GM19468 (cell line): ENCODE measurements around the gene OCLN.
"Not testable (repeated sequence)": the region's sequence is repeated elsewhere in the genome, so short reads cannot be mapped to it uniquely, and the experiment has no call there.

Source experiments
- ATAC-seq: cut with Tn5 transposase; IDR thresholded peaks from one replicate; pipeline ENCODE4 v1.9.1; 2021; ENCODE audit warnings: mild to moderate bottlenecking, moderate library complexity, moderate number of reproducible peaks; ENCODE audit not compliant: unreplicated experiment; ENCODE audit errors: extremely low read depth

Gene OCLN

GRCh38 chr5:69492391-69492922, at the start of gene OCLN:
Gene OCLN, plus strand, starts transcription at chr5:69492790. Its CDS starts 11,455 bp downstream, at chr5:69504245.
- no peak for ATAC-seq

- no peak for ATAC-seq
Observed at GRCh38 chr5:69444127-69444754, 48.3 kb upstream of the OCLN start.

GRCh38 chr5:69449511-69449910, 43.1 kb upstream of the OCLN start:
- ATAC-seq, result no peak

- ATAC-seq, result no peak
Observed at GRCh38 chr5:69450116-69450515, 42.5 kb upstream of the OCLN start.

- not testable (repeated sequence) for ATAC-seq
Observed at GRCh38 chr5:69450527-69450926, 42.1 kb upstream of the OCLN start.

GRCh38 chr5:69451941-69452647, 40.5 kb upstream of the OCLN start:
- no peak for ATAC-seq

- ATAC-seq, result not testable (repeated sequence)
Observed at GRCh38 chr5:69453487-69453886, 39.1 kb upstream of the OCLN start.

GRCh38 chr5:69454460-69455249, 37.9 kb upstream of the OCLN start:
- ATAC-seq, result no peak

GRCh38 chr5:69455428-69455988, 37.1 kb upstream of the OCLN start:
- not testable (repeated sequence) for ATAC-seq

- no peak for ATAC-seq
Observed at GRCh38 chr5:69462170-69462569, 30.4 kb upstream of the OCLN start.

- not testable (repeated sequence) for ATAC-seq
Observed at GRCh38 chr5:69466375-69466774, 26.2 kb upstream of the OCLN start.

- peak; percentile 73 for ATAC-seq
Observed at GRCh38 chr5:69467442-69468225, 25.0 kb upstream of the OCLN start.

- no peak for ATAC-seq
Observed at GRCh38 chr5:69468631-69469030, 24.0 kb upstream of the OCLN start.

GRCh38 chr5:69471516-69471915, 21.1 kb upstream of the OCLN start:
- ATAC-seq, result not testable (repeated sequence)

- ATAC-seq, result not testable (repeated sequence)
Observed at GRCh38 chr5:69472535-69473143, 20.0 kb upstream of the OCLN start.

- no peak for ATAC-seq
Observed at GRCh38 chr5:69477170-69477569, 15.4 kb upstream of the OCLN start.

GRCh38 chr5:69478296-69478695, 14.3 kb upstream of the OCLN start:
- not testable (repeated sequence) for ATAC-seq

GRCh38 chr5:69484891-69485290, 7.7 kb upstream of the OCLN start:
- no peak for ATAC-seq

GRCh38 chr5:69485471-69485870, 7.1 kb upstream of the OCLN start:
- no peak for ATAC-seq
